ENCODE data around the gene HPSE2.

- TF ChIP-seq GATA2 (IDR thresholded peaks at IDR 0.05; ENCODE audit: low read depth, low read length) (no peak), GATA3 (IDR thresholded peaks at IDR 0.05; ENCODE audit: low read depth, low read length) (no peak)
Measured at GRCh38 chr10:98419469-98420261, 816.0 kb downstream of the HPSE2 start.

All from SH-SY5Y (cell line).